T-cell (primary cell): ENCODE results near the gene KSR1. TPM values are rescaled to one million over a fixed set of nuclear protein-coding genes. Genes with fewer than 3 reads are reported as not detected.

Experiments
- ATAC-seq, 4 experiments: fragments of 200-7000 bp in 3 of 4; fragments of 150-1000 bp in 1 of 4; cut with Tn5 transposase; replicated peaks in 1 of 4; 1 replicate in 3 of 4; 2 replicates in 1 of 4; pipeline ENCODE4 v1.10.0; 2021; ENCODE audit warnings: moderate library complexity in 3 of 4, mild to moderate bottlenecking in 2 of 4, moderate number of reproducible peaks in 1 of 4
- CTCF ChIA-PET, 2 donors: fragments of 300-600 bp; sonication (Branson Sonifier 250); formaldehyde crosslinking; loops; one replicate each; lab custom pipeline; 2022; ENCODE audit warnings: antibody characterized with exemption in 2 of 2; lab: Charles Lee
- POLR2A ChIA-PET, 2 donors: fragments of 300-600 bp; sonication (Branson Sonifier 250); formaldehyde crosslinking; loops; one replicate each; lab custom pipeline; 2022; ENCODE audit warnings: antibody characterized with exemption in 2 of 2; lab: Charles Lee
- DNase-seq, 35 experiments: peaks; one replicate each; pipeline versions ENCODE4 v3.0.0 to v3.0.0-alpha.2; 2013 to 2023
- H3K27ac ChIP-seq: one replicate; pipeline ENCODE4 v1.5.1; 2013; ENCODE audit warnings: low read length
- H3K27me3 ChIP-seq, 2 experiments: replicated peaks in 1 of 2; 1 replicate in 1 of 2; 2 replicates in 1 of 2; pipeline versions ENCODE4 v1.6.1 to v1.7.0; 2013; ENCODE audit warnings: low read length in 1 of 2, mixed read lengths in 1 of 2; ENCODE audit not compliant: control insufficient read depth in 2 of 2, insufficient read depth in 2 of 2; ENCODE audit errors: extremely low read depth in 1 of 2
- H3K36me3 ChIP-seq, 2 donors: 1 replicate in 1 of 2; 2 replicates in 1 of 2; pipeline versions ENCODE4 v1.6.1 to v1.7.0; 2013; ENCODE audit warnings: low read length in 1 of 2; ENCODE audit not compliant: control insufficient read depth in 2 of 2, insufficient read depth in 1 of 2; ENCODE audit errors: extremely low read depth in 1 of 2
- H3K4me1 ChIP-seq, 2 experiments: 1 replicate in 1 of 2; 2 replicates in 1 of 2; pipeline versions ENCODE4 v1.6.1 to v1.7.0; 2013; ENCODE audit warnings: low read length in 2 of 2, mixed read lengths in 1 of 2; ENCODE audit not compliant: insufficient read depth in 2 of 2, control insufficient read depth in 1 of 2; ENCODE audit errors: extremely low read depth in 1 of 2
- H3K4me3 ChIP-seq, 2 donors: 1 replicate in 1 of 2; 2 replicates in 1 of 2; pipeline versions ENCODE4 v1.5.1 to v1.7.0; 2013; ENCODE audit warnings: mild to moderate bottlenecking in 2 of 2, low read length in 1 of 2, moderate library complexity in 1 of 2; ENCODE audit not compliant: control insufficient read depth in 1 of 2; ENCODE audit errors: extremely low read depth in 1 of 2
- H3K9me3 ChIP-seq: 2 replicates; pipeline ENCODE4 v1.7.0; 2013
- H3K27ac Mint-ChIP-seq, 2 donors: one replicate each; pipeline ENCODE4 v1.8.0; 2020 to 2021; ENCODE audit warnings: mild to moderate bottlenecking in 2 of 2, mixed read lengths in 2 of 2
- H3K27me3 Mint-ChIP-seq, 2 donors: one replicate each; pipeline ENCODE4 v1.8.0; 2021 to 2022; ENCODE audit warnings: mixed read lengths in 2 of 2
- H3K36me3 Mint-ChIP-seq: one replicate; pipeline ENCODE4 v1.8.0; 2021; ENCODE audit warnings: mixed read lengths
- H3K4me1 Mint-ChIP-seq, 3 donors: one replicate each; pipeline ENCODE4 v1.8.0; 2020 to 2022; ENCODE audit warnings: mixed read lengths in 3 of 3, mild to moderate bottlenecking in 1 of 3
- H3K4me3 Mint-ChIP-seq, 3 donors: one replicate each; pipeline ENCODE4 v1.8.0; 2020 to 2022; ENCODE audit warnings: mild to moderate bottlenecking in 3 of 3, mixed read lengths in 3 of 3, moderate library complexity in 3 of 3
- H3K9me3 Mint-ChIP-seq, 3 donors: one replicate each; pipeline ENCODE4 v1.8.0; 2020 to 2022; ENCODE audit warnings: mixed read lengths in 3 of 3
- WGBS: methylation state at CpG from one replicate; pipeline ENCODE4 v1.1.5; 2013; ENCODE audit warnings: missing lambda C conversion rate; ENCODE audit not compliant: insufficient coverage; 5-methylcytosine and 5-hydroxymethylcytosine counted together
- total RNA-seq, 35 experiments: library from RNA in 6 of 35; stranded (reverse) in 6 of 35; fragments of 120-200 nt in 1 of 35; gene quantifications; one replicate each; pipeline versions ENCODE4 v1.2.1 to v1.2.4 and lab custom pipeline; 2013 to 2026

KSR1 gene
- total RNA-seq, 5 donors from 2014 or later (not counting 1 experiment from before 2014, with no cell fraction given): 26.8 to 35.8 (median 27.6) TPM

DNA sequence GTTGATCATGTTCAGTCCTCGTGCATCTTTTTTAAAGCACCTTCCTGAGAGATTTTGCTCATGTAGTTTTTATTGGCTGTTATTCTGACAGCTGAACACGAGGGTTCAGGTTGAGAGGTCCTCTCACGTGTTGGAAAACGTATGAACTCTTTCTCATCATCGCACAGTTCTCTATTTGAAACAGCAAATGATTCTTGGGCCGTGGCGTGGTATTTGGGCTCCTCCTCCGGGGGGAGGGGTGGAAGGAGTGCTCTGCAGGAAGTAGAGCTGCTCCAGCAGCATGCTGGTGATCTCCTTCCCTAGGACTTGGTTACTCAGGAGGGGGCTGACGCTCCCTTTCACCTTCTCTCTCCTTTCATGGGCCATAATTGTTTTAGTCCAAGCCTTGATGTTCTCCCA lies 70.4 kb downstream of the KSR1 start:
- no peaks in the 10 kb centered on the region for H3K27me3 Mint-ChIP-seq
- ChIA-PET CTCF (no interaction called here), POLR2A (no interaction called here)
- peaks cover 0 to 8% of the 10 kb centered on the region in 2 experiments for H3K4me1 ChIP-seq
- DNase-seq (peak in 8 of 35 experiments; percentile 3 to 37 (median 12)), ATAC-seq (peak in 3 of 4 experiments; percentile 49 to 66 (median 57))
- H3K4me3 ChIP-seq: no peak overlapping the region
- H3K36me3 ChIP-seq: no peaks in the 10 kb centered on the region
- no peak overlapping the region for H3K4me3 Mint-ChIP-seq
- H3K36me3 Mint-ChIP-seq: no peaks in the 10 kb centered on the region
- peaks cover 29 to 36% (median 32%) of the 10 kb centered on the region in 3 donors for H3K4me1 Mint-ChIP-seq
- H3K27ac Mint-ChIP-seq: peak overlapping the region in 1 of 2 donors; percentile 42
- no peaks in the 10 kb centered on the region for H3K9me3 ChIP-seq
- no peaks in the 10 kb centered on the region for H3K9me3 Mint-ChIP-seq
- WGBS: 30% methylated on average over 1 of the region's 9 CpGs
- H3K27me3 ChIP-seq: no peaks in the 10 kb centered on the region
- H3K27ac ChIP-seq: no peak overlapping the region

DNA sequence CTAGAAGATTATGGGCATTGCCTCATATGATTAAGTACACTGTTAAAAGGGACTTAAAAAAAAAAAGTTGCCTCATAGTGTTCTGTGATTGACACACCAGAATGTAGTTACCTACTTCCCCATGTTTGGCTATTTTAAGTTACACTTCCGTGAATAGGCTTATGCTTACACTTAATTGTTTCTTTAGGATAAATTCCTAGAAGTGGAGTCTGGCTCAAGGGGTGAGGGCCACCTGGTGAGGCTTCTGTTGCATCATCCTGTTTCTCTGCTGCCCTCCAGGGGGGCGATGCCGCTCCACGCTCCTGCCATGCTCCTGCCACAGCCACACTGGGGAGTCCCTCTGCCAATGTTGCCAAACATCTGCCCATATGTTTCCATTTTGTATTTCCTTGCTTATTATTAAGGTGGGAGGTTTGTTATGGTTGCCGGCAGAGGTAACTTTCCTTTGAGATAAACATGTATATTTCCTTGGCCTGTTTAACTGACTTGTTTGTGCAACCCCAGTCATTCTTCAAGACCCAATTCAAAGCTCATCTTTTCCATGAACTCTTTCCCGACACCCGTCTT lies 73.1 kb downstream of the KSR1 start:
- no peak overlapping the region for H3K4me3 Mint-ChIP-seq
- ChIA-PET CTCF (no interaction called here), POLR2A (no interaction called here)
- H3K27me3 ChIP-seq: no peaks in the 10 kb centered on the region
- H3K9me3 Mint-ChIP-seq: no peaks in the 10 kb centered on the region
- ATAC-seq (no peak), DNase-seq (no peak)
- WGBS: 94% methylated on average over 2 of the region's 7 CpGs
- H3K27me3 Mint-ChIP-seq: no peaks in the 10 kb centered on the region
- no peak overlapping the region for H3K27ac Mint-ChIP-seq
- H3K27ac ChIP-seq: no peak overlapping the region
- H3K36me3 ChIP-seq: no peaks in the 10 kb centered on the region
- H3K36me3 Mint-ChIP-seq: no peaks in the 10 kb centered on the region
- H3K9me3 ChIP-seq: no peaks in the 10 kb centered on the region
- no peak overlapping the region for H3K4me3 ChIP-seq
- peaks cover 0 to 8% of the 10 kb centered on the region in 2 experiments for H3K4me1 ChIP-seq
- peaks cover 20 to 31% (median 27%) of the 10 kb centered on the region in 3 donors for H3K4me1 Mint-ChIP-seq

DNA sequence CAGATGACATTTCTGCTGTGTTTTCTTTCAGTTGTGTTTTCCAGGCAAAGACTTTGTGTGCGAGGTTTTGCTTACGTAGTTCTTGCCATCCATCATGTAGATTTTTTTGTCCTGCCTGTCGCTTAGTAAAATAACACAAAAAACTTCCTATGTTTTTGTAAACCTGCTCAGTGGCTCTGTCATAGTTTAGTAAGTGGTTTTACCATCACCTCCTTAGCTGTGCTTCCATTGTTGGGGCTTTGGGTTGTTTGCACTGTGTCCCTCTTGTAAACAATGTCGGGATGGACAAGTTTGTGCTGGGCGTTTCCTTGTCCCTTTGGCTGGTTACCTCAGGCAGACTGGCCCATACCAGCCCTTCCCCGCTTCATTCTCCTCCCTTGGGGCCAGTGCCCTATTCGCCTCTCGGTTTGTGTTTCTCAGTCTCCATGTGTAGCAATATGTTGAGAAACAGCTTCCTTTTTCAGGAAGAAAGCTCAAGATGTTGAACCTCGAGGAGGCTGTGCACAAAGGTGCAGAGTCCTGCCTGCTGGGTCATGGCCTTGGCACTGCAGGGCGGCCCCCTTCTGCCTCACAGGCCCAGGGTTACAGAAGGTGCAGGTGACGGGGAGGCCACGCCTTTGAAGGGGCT lies 74.6 kb downstream of the KSR1 start:
- Histone ChIP-seq H3K9me3 (no peaks in the 10 kb centered on the region), H3K4me1 (peaks cover 0 to 8% of the 10 kb centered on the region in 2 experiments), H3K4me3 (no peak overlapping the region), H3K27ac (no peak overlapping the region), H3K36me3 (no peaks in the 10 kb centered on the region), H3K27me3 (no peaks in the 10 kb centered on the region)
- no peaks in the 10 kb centered on the region for H3K27me3 Mint-ChIP-seq
- WGBS: 75% methylated on average over 6 of the region's 12 CpGs
- no peak for ATAC-seq
- CTCF ChIA-PET: no interaction called here
- H3K9me3 Mint-ChIP-seq: no peaks in the 10 kb centered on the region
- H3K27ac Mint-ChIP-seq: no peak overlapping the region
- H3K36me3 Mint-ChIP-seq: no peaks in the 10 kb centered on the region
- POLR2A ChIA-PET: no interaction called here
- H3K4me1 Mint-ChIP-seq: peaks cover 16 to 23% (median 21%) of the 10 kb centered on the region in 3 donors
- no peak for DNase-seq
- no peak overlapping the region for H3K4me3 Mint-ChIP-seq

DNA sequence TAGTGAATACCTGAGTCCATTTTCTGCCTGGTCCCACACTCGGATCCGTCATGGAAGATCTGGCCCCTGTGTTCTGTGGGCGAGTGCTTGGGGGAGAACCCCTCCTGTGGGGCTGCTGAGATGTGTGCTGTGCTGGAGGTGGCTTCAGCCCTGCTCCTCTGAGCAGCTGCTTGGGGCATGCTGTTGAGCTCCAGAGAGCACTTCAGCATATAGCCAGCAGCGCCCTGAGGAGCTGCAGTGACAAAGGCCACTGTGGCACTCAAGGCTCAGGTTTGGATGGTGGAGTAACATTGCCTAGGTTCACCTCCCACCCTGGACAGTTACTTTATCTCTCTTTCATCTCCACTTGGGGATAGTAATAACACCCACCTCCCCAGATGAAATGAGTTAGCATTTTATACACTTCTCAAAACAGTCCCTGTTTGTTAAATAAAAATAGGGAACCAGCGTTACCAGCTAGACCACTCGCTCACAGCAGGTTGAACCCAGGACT lies 75.3 kb downstream of the KSR1 start:
- POLR2A ChIA-PET: no interaction called here
- no peak overlapping the region for H3K27ac ChIP-seq
- 92% methylated on average over 3 of the region's 6 CpGs for WGBS
- H3K27me3 ChIP-seq: no peaks in the 10 kb centered on the region
- Mint-ChIP-seq H3K4me3 (no peak overlapping the region), H3K27ac (no peak overlapping the region), H3K36me3 (no peaks in the 10 kb centered on the region), H3K27me3 (no peaks in the 10 kb centered on the region), H3K9me3 (no peaks in the 10 kb centered on the region), H3K4me1 (peaks cover 9 to 16% (median 14%) of the 10 kb centered on the region in 3 donors)
- CTCF ChIA-PET: interaction anchor here in 1 of 2 donors (1.4 kb wide), 1 partner anchor 13 kb away, joined by 4 read pairs; no protein-coding TSS in a partner anchor
- H3K4me1 ChIP-seq: peaks cover 0 to 4% of the 10 kb centered on the region in 2 experiments
- no peak overlapping the region for H3K4me3 ChIP-seq
- DNase-seq: no peak
- no peak for ATAC-seq
- H3K36me3 ChIP-seq: no peaks in the 10 kb centered on the region
- H3K9me3 ChIP-seq: no peaks in the 10 kb centered on the region

DNA sequence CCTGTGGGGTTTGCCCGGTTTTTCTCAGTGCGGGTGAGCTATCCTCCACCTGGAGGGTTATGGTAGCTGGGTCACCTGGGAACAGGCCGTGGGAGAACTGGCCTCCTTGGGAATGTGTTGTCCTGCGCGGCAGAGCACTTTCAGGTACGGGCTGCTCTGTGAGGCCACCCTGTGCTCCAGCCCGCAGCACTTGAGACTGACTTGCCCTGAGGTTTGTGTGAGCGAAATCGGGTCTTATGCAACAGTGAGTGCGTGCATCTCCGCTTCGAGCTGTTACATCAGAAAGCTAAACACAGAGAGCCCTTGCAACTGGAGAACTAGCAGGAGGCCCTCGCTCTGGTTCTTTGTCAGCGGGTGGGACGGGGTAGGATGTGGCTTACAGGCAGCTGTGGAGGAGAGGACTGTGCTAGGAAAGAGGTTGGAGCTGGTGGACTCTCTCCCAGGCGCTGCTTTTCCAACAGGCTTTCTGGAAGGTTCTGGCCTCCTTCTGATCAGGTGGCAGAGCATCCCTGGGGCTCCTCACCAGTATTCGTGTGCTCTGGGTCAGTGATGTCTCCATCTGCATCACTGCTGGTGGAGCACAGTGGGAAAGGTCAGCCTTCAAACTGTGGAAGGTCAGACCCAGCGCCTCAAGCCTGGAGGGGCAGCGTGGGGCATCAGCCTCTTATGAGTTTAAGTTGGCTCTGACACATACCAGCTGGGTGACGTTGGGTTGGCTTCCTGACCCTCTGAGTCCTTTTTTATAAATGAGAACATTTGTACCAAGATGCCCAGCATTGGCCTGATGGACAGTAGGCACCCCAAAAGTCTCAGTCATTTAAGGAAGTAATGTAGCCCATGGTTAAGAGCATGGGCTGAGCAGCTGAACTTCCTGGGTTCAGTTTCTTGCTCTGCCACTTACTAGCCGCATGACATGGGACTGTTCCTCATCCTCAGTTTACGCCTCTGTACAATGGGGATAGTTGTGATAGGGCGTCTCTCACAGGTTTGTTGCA lies 76.3 kb downstream of the KSR1 start:
- Mint-ChIP-seq H3K36me3 (no peaks in the 10 kb centered on the region), H3K4me1 (peaks cover 5 to 11% (median 9%) of the 10 kb centered on the region in 3 donors), H3K27me3 (no peaks in the 10 kb centered on the region), H3K27ac (no peak overlapping the region), H3K4me3 (no peak overlapping the region), H3K9me3 (no peaks in the 10 kb centered on the region)
- CTCF ChIA-PET: interaction anchor here in 1 of 2 donors (1.4 kb wide), 1 partner anchor 12 kb away, joined by 4 read pairs; no protein-coding TSS in a partner anchor
- POLR2A ChIA-PET: no interaction called here
- DNase-seq: peak in 1 of 35 experiments; percentile 28
- Histone ChIP-seq H3K36me3 (no peaks in the 10 kb centered on the region), H3K4me3 (no peak overlapping the region), H3K4me1 (no peaks in the 10 kb centered on the region), H3K27me3 (no peaks in the 10 kb centered on the region), H3K27ac (no peak overlapping the region), H3K9me3 (no peaks in the 10 kb centered on the region)
- WGBS: 96% methylated on average over 19 of the region's 23 CpGs
- no peak for ATAC-seq
